T-helper 17 cell (primary cell): Measurements from ENCODE around the gene INTS11. TPM values are rescaled to one million over a fixed set of nuclear protein-coding genes. Genes with fewer than 3 reads are reported as not detected.

Experiments used
- ATAC-seq: fragments of 150-1000 bp; cut with Tn5 transposase; 2 replicates; pipeline ENCODE4 v1.10.0; 2021; ENCODE audit warnings: mild to moderate bottlenecking, moderate library complexity
- DNase-seq, 3 donors: peaks; one replicate each; pipeline versions ENCODE4 v3.0.0 to v3.0.0-alpha.2; 2020 to 2021
- H3K9me3 ChIP-seq: one replicate; pipeline ENCODE4 v1.7.0; 2013; ENCODE audit warnings: low read length, mild to moderate bottlenecking; ENCODE audit not compliant: control insufficient read depth, poor library complexity, severe bottlenecking
- H3K27ac Mint-ChIP-seq: one replicate; pipeline ENCODE4 v1.8.0; 2022; ENCODE audit warnings: mild to moderate bottlenecking, moderate library complexity, mixed read lengths
- H3K27me3 Mint-ChIP-seq: one replicate; pipeline ENCODE4 v1.8.0; 2022; ENCODE audit warnings: mixed read lengths
- H3K36me3 Mint-ChIP-seq: one replicate; pipeline ENCODE4 v1.8.0; 2022; ENCODE audit warnings: low read depth, mixed read lengths
- H3K4me1 Mint-ChIP-seq: one replicate; pipeline ENCODE4 v1.8.0; 2022; ENCODE audit warnings: mild to moderate bottlenecking, mixed read lengths
- H3K4me3 Mint-ChIP-seq: one replicate; pipeline ENCODE4 v1.8.0; 2022; ENCODE audit warnings: mild to moderate bottlenecking, moderate library complexity, mixed read lengths
- total RNA-seq, 4 donors: library from RNA in 2 of 4; stranded (reverse) in 2 of 4; gene quantifications; one replicate each; pipeline ENCODE4 v1.2.3 and lab custom pipeline; 2022 to 2026

Gene INTS11
- total RNA-seq, 2 donors from 2014 or later, result 130 to 132 TPM

DNA sequence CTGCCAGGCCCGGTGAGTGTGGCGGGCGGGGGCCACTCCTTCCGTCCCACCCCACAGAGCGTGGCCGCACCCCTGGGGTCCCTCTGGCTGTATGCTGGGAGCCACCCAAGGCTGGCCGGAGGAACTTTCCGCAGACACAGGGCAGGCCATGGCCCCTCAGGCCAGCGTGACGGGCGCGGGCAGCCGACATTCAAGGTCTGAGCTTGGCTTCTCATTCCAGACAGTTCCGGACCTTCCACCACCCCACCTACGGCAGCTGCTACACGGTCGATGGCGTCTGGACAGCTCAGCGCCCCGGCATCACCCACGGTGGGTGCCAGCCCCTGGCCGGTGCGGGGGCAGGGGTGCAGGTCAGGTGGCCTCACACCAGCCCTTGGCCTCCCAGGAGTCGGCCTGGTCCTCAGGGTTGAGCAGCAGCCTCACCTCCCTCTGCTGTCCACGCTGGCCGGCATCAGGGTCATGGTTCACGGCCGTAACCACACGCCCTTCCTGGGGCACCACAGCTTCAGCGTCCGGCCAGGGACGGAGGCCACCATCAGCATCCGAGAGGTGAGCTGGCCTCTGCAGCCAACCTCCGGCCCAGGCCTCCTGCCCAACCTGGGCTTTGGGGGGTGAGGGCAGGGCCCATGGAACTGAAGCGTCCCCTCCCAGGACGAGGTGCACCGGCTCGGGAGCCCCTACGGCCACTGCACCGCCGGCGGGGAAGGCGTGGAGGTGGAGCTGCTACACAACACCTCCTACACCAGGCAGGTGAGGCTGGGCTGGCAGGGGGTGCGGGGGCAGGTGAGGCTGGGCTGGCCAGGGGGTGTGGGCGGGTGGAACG, 37.0 kb downstream of the INTS11 start:
- Mint-ChIP-seq H3K36me3 (no peaks in the 10 kb centered on the region), H3K4me3 (no peak overlapping the region), H3K27ac (no peak overlapping the region), H3K4me1 (peaks cover 6% of the 10 kb centered on the region), H3K27me3 (no peaks in the 10 kb centered on the region)
- DNase-seq (no peak), ATAC-seq (no peak)
- no peaks in the 10 kb centered on the region for H3K9me3 ChIP-seq

DNA sequence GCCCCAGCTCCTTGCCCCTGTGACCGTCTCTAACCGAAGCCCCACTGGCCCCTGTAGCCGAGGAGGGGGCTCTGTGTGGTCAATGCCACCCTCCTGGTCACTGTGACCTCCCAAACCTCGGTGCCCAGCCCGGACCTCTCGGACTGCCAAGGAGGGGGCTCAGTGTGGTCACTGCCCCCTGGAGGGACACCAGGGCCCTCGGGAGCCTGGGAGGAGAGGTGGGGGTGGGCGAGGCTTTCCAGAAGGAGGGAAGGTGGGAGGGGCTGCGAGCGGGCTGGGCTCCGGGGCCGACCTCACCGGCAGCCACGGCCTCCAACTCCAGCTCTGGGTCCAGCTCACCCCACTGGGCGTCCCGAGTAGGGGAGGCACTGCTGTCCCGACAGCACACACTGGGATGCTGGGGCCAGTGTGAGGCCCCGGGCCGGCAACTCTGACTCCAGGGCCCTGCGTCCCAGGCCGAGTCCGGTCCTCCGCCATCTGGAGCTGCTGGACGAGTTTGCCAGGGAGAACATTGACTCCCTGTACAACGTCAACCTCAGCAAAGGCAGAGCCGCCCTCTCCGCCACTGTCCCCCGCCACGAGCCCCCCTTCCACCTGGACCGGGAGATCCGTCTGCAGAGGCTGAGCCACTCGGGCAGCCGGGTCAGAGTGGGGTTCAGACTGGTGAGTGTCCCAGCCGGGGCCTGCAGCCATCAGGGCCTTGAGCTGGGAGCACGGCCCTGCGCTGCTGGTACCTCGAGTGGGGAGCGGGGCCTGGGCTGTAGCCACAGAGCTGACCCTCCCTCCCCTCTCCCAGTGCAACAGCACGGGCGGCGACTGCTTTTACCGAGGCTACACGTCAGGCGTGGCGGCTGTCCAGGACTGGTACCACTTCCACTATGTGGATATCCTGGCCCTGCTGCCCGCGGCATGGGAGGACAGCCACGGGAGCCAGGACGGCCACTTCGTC, 37.9 kb downstream of the INTS11 start:
- no peaks in the 10 kb centered on the region for H3K9me3 ChIP-seq
- H3K4me3 Mint-ChIP-seq, result no peak overlapping the region
- H3K36me3 Mint-ChIP-seq, result no peaks in the 10 kb centered on the region
- peaks cover 6% of the 10 kb centered on the region for H3K4me1 Mint-ChIP-seq
- ATAC-seq, result no peak
- DNase-seq, result no peak
- H3K27me3 Mint-ChIP-seq, result no peaks in the 10 kb centered on the region
- H3K27ac Mint-ChIP-seq, result no peak overlapping the region

DNA sequence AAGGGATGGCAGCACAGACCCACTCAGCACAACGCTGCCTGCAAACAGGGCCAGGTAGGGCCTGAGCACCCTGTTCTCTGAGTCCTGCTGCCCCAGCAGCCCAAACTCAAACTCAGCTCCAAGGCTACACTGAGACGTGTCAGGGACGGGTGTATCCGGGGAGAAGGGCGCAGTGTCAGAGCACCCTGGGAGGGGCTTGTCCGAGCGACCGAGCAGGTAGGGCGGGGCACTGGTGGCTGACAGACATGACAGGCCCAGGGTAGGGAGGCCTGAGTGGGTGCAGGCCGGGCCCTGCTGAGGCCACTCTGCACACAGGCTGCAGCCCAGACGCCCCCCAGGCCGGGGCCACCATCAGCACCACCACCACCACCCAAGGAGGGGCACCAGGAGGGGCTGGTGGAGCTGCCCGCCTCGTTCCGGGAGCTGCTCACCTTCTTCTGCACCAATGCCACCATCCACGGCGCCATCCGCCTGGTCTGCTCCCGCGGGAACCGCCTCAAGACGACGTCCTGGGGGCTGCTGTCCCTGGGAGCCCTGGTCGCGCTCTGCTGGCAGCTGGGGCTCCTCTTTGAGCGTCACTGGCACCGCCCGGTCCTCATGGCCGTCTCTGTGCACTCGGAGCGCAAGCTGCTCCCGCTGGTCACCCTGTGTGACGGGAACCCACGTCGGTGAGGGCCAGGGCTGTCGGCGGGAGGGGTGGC, 38.7 kb downstream of the INTS11 start:
- no peak for DNase-seq
- H3K9me3 ChIP-seq, result no peaks in the 10 kb centered on the region
- H3K36me3 Mint-ChIP-seq, result no peaks in the 10 kb centered on the region
- H3K27me3 Mint-ChIP-seq, result no peaks in the 10 kb centered on the region
- no peak for ATAC-seq
- H3K4me1 Mint-ChIP-seq, result peaks cover 6% of the 10 kb centered on the region
- no peak overlapping the region for H3K4me3 Mint-ChIP-seq
- no peak overlapping the region for H3K27ac Mint-ChIP-seq

DNA sequence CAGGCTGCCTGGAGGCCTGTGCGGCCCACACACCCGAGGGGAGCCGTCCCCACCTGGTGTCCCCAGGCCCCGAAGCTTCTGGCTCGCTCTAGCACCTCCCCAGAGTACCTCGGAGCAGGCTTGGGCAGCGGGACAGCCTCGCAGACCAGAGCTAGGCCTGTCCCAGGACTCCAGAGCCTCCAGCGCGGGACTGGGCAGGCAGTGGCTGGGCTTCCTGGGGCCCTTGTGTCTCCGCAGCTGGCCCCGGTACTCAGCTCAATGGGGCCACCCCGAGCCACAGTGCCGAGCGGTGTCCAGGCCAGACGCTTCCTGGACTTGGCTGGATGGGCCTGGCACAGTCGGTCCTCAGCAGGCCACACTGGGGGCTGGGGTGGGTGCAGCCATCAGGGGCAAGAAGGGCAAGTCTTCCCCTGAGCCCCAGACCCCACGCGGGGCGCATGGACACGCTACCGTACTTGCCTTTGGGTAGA, 39.3 kb downstream of the INTS11 start:
- H3K27me3 Mint-ChIP-seq, result no peaks in the 10 kb centered on the region
- ATAC-seq (no peak), DNase-seq (no peak)

DNA sequence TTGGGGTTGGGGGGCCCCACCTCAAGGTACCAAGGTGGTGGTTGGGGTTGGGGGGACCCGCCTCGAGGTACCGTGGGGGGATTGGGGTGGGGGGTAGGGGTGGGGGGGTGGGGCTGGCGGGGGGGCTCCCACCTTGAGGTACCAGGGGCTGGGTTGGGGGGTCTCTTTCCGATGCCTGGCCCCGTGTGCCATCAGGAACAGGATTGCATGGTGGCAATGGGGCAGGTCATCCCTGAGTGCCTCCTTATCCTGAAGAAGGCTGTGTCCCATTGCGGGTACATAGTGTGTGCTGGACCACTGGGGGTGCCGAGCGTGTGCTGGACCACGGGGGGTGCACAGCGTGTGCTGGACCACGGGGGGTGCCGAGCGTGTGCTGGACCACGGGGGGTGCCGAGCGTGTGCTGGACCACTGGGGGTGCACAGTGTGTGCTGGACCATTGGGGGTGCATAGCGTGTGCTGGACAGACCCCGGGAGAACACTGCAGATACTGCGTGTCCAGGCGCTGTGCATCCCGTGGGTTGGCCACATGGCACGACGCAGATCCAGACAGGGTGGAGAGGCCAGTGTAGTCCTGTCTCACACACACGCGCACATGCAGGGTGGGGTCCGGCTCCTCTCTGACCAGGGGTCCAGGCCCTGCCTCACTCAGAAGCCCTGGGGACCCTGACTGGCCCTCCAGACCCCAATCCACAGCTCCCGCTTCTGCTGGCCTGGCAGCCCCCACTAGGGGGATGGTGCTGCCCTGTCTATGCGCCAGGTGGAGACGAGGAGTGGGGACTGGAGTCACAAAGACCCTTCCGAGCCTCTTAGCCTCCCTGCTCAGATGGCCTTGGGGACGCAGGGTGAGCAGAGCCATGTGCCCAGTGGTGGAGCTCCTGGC, 40.0 kb downstream of the INTS11 start:
- no peaks in the 10 kb centered on the region for H3K4me1 Mint-ChIP-seq
- DNase-seq (no peak), ATAC-seq (no peak)
- H3K27me3 Mint-ChIP-seq, result no peaks in the 10 kb centered on the region
- no peak overlapping the region for H3K4me3 Mint-ChIP-seq
- H3K27ac Mint-ChIP-seq, result no peak overlapping the region
- H3K36me3 Mint-ChIP-seq, result no peaks in the 10 kb centered on the region
- no peaks in the 10 kb centered on the region for H3K9me3 ChIP-seq

More for the DNA sequence above, 39.3 kb downstream of the INTS11 start:
- no peak overlapping the region for H3K27ac Mint-ChIP-seq
- H3K4me3 Mint-ChIP-seq, result no peak overlapping the region
- H3K4me1 Mint-ChIP-seq, result peaks cover 2% of the 10 kb centered on the region
- no peaks in the 10 kb centered on the region for H3K36me3 Mint-ChIP-seq
- H3K9me3 ChIP-seq, result no peaks in the 10 kb centered on the region

DNA sequence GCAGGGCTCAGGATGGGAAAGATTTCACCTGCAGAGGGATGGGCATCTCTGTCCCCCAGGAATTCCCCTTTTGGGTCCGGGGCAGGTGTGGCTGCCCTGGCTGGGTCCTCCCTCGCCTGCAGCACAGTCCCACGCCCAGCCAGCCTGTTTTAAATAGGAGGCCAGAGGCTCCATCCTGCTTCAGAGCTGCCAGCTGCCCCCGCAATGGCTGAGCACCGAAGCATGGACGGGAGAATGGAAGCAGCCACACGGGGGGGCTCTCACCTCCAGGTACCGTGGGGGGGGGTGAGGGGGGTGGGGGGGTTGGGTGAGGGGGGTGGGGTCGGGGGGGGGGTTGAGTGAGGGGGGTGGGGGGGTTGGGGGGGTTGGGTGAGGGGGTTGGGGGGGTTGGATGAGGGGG, 40.6 kb downstream of the INTS11 start:
- H3K36me3 Mint-ChIP-seq, result no peaks in the 10 kb centered on the region
- H3K4me3 Mint-ChIP-seq, result no peak overlapping the region
- H3K27ac Mint-ChIP-seq, result no peak overlapping the region
- no peaks in the 10 kb centered on the region for H3K4me1 Mint-ChIP-seq
- no peaks in the 10 kb centered on the region for H3K9me3 ChIP-seq
- no peak for DNase-seq
- no peaks in the 10 kb centered on the region for H3K27me3 Mint-ChIP-seq
- ATAC-seq, result no peak

DNA sequence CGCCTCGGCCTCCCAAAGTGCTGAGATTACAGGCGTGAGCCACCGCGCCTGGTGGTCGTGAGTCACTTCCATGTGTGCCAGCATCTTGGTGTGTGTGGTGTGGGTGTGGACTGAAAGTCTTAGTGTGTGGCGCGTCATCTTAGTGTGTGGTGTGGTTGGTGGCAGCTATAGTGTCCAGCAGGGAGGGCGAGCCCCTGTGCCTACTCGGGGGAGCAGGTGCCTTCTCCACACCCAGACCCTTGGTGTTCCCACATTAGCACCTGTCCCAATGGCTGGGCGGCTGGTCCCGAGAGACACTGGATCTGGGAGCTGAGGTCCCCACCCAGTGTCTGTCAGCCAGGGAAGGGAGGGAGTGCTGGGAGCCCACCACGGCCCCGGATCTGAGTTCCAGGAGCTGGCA, 41.5 kb downstream of the INTS11 start:
- Mint-ChIP-seq H3K27me3 (no peaks in the 10 kb centered on the region), H3K4me1 (no peaks in the 10 kb centered on the region), H3K4me3 (no peak overlapping the region), H3K27ac (no peak overlapping the region), H3K36me3 (no peaks in the 10 kb centered on the region)
- ATAC-seq, result no peak
- no peak for DNase-seq
- H3K9me3 ChIP-seq, result no peaks in the 10 kb centered on the region

DNA sequence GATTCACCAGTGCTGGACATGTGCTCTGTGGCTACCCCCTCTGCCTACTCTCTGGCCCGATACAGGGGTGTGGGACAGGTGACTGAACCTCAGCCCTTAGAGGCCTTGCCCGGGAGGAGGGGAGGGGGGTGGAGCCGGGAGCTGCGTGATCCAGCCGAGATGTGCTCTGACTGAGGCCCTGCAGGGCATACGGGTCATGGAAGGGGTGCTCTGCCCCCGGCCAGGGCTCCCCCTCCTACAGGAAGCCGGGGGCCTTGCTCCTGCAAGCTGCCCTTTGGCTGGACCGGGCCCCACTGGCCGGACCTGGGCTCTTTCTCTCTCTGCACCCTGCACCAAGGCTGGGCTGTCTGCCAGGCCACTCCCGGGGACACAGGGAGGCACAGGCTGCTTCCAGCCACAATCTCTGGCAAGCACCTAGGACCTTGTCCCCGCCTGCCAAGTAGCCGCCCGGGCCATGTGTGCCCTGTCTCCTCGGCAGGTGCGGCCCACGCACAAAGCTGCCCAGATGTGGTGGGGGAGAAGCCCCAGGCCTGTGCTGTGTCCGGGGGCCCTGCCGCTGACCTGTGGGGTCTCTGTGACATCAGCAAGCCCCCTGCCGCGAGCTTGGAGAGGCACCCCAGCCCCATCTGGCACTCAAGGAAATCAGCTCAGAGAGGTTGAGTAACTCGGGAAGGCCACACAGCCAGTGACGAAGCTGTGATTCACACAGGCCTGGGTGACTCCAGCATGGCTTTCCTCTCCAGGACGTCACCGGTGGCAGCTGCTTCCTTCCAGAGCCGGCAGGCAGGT, 42.7 kb downstream of the INTS11 start:
- Mint-ChIP-seq H3K27me3 (no peaks in the 10 kb centered on the region), H3K36me3 (no peaks in the 10 kb centered on the region), H3K4me3 (no peak overlapping the region), H3K27ac (no peak overlapping the region), H3K4me1 (no peaks in the 10 kb centered on the region)
- DNase-seq, result no peak
- no peak for ATAC-seq
- H3K9me3 ChIP-seq, result no peaks in the 10 kb centered on the region

DNA sequence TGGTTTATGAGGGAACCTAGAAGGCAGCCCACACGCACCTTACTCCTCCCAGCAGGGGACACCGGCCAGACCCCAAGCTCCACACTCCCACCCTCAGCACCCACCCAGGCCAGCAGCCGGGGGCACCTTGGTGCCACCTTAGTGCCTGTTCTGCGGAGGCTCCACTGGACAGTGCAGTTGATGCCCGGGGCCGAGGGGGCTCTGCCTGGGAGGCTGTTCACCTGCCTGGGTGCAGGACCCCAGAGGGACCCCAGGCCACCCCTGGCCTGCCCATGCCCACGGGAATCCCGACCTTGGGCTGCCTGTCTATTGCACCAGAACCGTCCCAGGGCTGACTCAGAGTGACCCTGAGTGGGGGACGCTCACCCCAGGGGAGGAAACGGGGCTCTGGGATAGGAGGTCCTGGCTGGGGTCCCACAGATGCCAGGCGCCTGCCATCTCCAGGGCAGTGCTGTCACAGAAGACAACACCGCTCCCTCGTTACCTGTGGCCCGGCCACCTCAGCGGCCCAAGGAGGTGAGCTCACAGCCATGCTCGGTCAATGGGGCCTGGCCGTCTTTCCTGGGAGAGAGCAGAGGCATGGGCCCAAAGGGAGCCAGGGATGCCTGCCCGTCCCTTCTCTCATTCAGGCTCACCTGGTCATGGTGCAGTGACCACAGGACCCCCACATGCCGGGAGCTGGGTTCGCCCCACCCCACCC, 43.5 kb downstream of the INTS11 start:
- DNase-seq (no peak), ATAC-seq (no peak)
- no peak overlapping the region for H3K4me3 Mint-ChIP-seq
- no peak overlapping the region for H3K27ac Mint-ChIP-seq
- H3K27me3 Mint-ChIP-seq, result no peaks in the 10 kb centered on the region
- H3K9me3 ChIP-seq, result no peaks in the 10 kb centered on the region
- H3K4me1 Mint-ChIP-seq, result no peaks in the 10 kb centered on the region
- no peaks in the 10 kb centered on the region for H3K36me3 Mint-ChIP-seq

DNA sequence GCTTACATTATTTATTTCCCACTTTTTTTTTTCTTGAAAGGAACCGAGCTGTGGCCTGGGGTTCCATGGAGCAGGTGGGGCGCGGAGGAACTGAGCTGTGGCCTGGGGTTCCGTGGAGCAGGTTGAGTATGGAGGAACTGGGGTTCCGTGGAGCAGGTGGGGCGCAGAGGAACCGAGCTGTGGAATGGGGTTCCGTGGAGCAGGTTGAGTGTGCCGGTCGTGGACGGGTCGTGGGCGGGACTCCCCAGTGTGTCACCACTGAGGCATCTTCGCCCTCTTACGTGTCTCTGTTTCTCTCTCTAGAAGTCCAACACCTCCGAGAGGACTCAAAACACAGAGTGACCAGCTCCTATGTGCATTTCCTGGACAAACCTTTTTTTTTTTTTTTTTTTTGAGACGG, 45.4 kb downstream of the INTS11 start:
- H3K9me3 ChIP-seq, result no peaks in the 10 kb centered on the region
- DNase-seq, result no peak
- Mint-ChIP-seq H3K4me1 (peaks cover 5% of the 10 kb centered on the region), H3K27me3 (no peaks in the 10 kb centered on the region), H3K4me3 (no peak overlapping the region), H3K27ac (no peak overlapping the region), H3K36me3 (no peaks in the 10 kb centered on the region)
- no peak for ATAC-seq

DNA sequence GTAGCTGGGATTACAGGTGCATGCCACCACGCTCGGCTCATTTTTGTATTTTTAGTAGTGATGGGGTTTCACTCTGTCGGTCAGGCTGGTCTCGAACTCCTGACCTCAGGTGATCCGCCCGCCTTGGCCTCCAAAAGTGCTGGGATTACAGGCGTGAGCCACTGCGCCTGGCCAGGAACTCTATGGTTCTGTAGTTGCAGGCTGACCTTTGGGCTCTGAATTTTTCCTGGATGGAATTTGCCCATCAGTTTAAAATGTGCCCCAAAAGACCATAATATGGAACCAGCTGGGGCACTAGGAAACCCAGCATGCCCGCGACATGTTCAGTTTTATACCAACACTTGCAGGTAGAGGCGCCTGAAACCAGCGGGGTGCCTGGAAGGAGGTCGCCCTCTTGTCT, 45.8 kb downstream of the INTS11 start:
- H3K27ac Mint-ChIP-seq, result no peak overlapping the region
- H3K36me3 Mint-ChIP-seq, result no peaks in the 10 kb centered on the region
- no peaks in the 10 kb centered on the region for H3K27me3 Mint-ChIP-seq
- no peak for ATAC-seq
- peaks cover 5% of the 10 kb centered on the region for H3K4me1 Mint-ChIP-seq
- no peak overlapping the region for H3K4me3 Mint-ChIP-seq
- no peak for DNase-seq
- no peaks in the 10 kb centered on the region for H3K9me3 ChIP-seq
